Ascending aorta (tissue), 2 donors: Measurements from ENCODE around the gene ZFYVE28. TPM values are rescaled to one million over a fixed set of nuclear protein-coding genes. Genes with fewer than 3 reads are reported as not detected.

Experiments
- DNase-seq, 2 donors: peaks; one replicate each; pipeline ENCODE4 v3.0.0-alpha.2; 2019; ENCODE audit warnings: low spot score in 2 of 2
- H3K27ac ChIP-seq, 2 donors: fragments of 200-600 bp; sonication (generic); one replicate each; pipeline ENCODE4 v1.5.1; 2016 to 2017; ENCODE audit warnings: mild to moderate bottlenecking in 1 of 2
- H3K27me3 ChIP-seq: fragments of 200-600 bp; sonication (generic); one replicate; pipeline ENCODE4 v1.5.1; 2017
- H3K36me3 ChIP-seq, 2 donors: fragments of 200-600 bp; sonication (generic); one replicate each; pipeline ENCODE4 v1.5.1; 2016
- H3K4me1 ChIP-seq, 2 donors: fragments of 200-600 bp; sonication (generic); one replicate each; pipeline ENCODE4 v1.5.1; 2016 to 2017; ENCODE audit warnings: mild to moderate bottlenecking in 1 of 2
- H3K4me3 ChIP-seq, 2 donors: fragments of 200-600 bp; sonication (generic); one replicate each; pipeline ENCODE4 v1.5.1; 2016 to 2017; ENCODE audit warnings: mild to moderate bottlenecking in 1 of 2
- H3K9me3 ChIP-seq, 2 donors: fragments of 200-600 bp; sonication (generic); one replicate each; pipeline ENCODE4 v1.5.1; 2016
- CTCF ChIP-seq, 3 experiments: fragments of 200-600 bp in 2 of 3; fragments of 450-650 bp in 1 of 3; sonication (generic) in 2 of 3; IDR thresholded peaks; one replicate each; pipeline ENCODE4 v1.5.1; 2016 to 2019; ENCODE audit warnings: antibody characterized with exemption in 3 of 3, mild to moderate bottlenecking in 1 of 3, moderate library complexity in 1 of 3
- intact Hi-C: fragments of 100-400 bp; cut with DNase I; formaldehyde crosslinking; loops from one replicate; pipeline ENCODE4 v1.15.1; 2023
- total RNA-seq: library from RNA; depleted of rRNA; stranded (reverse); fragments of >200 nt; gene quantifications from one replicate; pipeline ENCODE4 v1.1.0, GENCODE V29; 2016

The ZFYVE28 gene
- total RNA-seq, 1 donor from 2014 or later = 12.3 TPM

DNA sequence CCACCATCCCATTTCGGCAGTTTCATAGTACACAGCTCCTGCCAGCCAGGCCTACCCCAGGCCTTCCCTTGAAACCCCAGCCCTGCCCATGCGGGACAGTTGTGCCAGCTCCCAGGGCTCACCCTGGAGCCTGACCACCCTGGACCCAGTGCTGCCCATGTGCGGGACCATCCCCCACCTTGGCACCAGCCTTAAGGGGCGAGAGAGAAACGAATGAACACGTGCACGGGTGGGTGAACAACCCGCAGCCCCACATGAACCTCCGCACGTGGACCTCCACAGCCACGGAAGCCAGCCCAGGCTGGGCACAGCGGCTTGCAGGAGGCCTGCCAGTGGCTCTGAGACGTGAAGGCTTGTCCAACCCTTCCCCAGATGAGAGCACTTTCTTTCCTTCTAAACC, 80.5 kb downstream of the ZFYVE28 start:
- intact Hi-C loops = no loop called here
- no peak for TF ChIP-seq CTCF (IDR thresholded peaks at IDR 0.05)
- no peaks in the 10 kb centered on the region for H3K4me1 ChIP-seq
- peaks cover 0 to 5% of the 10 kb centered on the region in 2 donors for H3K36me3 ChIP-seq
- no peaks in the 10 kb centered on the region for H3K9me3 ChIP-seq
- no peak overlapping the region for H3K27ac ChIP-seq
- DNase-seq = no peak
- H3K27me3 ChIP-seq = no peaks in the 10 kb centered on the region
- H3K4me3 ChIP-seq = no peak overlapping the region

DNA sequence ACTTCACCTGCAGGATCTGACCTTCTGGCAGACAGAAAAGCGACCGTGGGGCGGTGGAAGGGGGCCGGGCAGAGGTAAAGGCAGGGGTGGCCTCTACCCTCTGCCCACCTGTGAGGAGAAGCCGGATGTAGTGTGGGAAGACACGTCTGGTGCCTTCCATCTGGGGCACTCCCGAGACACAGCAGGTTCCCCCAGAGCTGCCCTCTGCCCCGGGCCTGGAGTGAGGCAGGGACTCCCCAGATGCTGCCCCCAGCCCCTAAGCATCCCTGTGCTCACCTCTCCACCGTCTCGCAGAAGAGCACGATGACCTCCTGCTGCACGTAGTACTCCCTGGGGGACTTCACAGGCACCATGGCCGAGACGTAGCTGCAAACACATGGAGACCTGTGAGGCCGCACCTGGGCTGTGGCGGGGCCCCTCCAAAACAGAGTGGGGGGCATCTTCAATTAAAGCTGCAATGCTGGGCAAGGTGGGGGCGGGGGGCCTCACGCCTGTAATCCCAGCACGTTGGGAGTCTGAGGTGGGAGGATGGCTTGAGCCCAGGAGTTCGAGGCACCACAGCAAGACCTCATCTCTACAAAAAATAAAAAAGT, 81.2 kb downstream of the ZFYVE28 start:
- Histone ChIP-seq H3K4me3 (no peak overlapping the region), H3K36me3 (peaks cover 0 to 5% of the 10 kb centered on the region in 2 donors), H3K27ac (no peak overlapping the region), H3K27me3 (no peaks in the 10 kb centered on the region), H3K9me3 (no peaks in the 10 kb centered on the region), H3K4me1 (no peaks in the 10 kb centered on the region)
- TF ChIP-seq CTCF (IDR thresholded peaks at IDR 0.05) = no peak
- DNase-seq = no peak
- intact Hi-C loops = no loop called here

DNA sequence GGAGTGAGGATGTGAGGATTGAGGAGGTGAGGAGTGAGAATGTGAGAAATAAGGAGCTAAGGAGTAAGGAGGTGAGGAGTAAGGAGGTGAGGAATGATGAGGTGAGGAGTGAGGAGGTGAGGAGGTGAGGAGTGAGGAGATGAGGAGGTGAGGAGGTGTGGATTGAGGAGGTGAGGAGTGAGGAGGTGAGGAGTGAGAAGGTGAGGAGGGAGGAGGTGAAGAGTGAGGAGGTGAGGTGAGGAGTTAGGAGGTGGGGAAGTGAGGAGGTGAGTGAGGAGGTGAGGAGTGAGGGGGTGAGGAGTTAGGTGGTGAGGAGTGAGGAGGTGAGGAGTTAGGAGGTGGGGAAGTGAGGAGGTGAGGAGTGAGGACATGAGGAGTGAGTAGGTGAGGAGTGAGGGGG, 81.8 kb downstream of the ZFYVE28 start:
- H3K27ac ChIP-seq = no peak overlapping the region
- H3K4me1 ChIP-seq = no peaks in the 10 kb centered on the region
- intact Hi-C loops = no loop called here
- H3K27me3 ChIP-seq = no peaks in the 10 kb centered on the region
- H3K36me3 ChIP-seq = peaks cover 0 to 5% of the 10 kb centered on the region in 2 donors
- no peak overlapping the region for H3K4me3 ChIP-seq
- TF ChIP-seq CTCF (IDR thresholded peaks at IDR 0.05) = no peak
- no peak for DNase-seq
- H3K9me3 ChIP-seq = no peaks in the 10 kb centered on the region

DNA sequence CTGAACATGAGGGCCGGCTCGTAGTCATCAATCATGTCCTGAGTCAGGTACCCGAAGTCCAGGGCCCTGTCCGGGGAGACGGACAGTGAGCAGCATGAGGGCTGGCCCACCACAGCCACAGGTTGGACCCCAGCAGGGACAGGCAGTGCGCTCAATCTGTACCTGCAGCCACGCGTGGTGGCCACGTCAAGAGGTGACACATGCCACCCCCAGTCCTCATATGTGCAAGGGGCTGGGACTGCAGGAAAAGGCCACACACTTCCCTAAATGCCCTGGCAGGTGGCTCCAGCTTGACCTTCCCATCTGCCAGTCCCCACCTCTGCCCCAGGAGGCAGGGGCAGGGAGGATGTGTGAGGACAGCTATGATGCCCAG, 82.7 kb downstream of the ZFYVE28 start:
- intact Hi-C loops = no loop called here
- no peaks in the 10 kb centered on the region for H3K4me1 ChIP-seq
- H3K4me3 ChIP-seq = no peak overlapping the region
- H3K27ac ChIP-seq = no peak overlapping the region
- no peak for DNase-seq
- TF ChIP-seq CTCF (IDR thresholded peaks at IDR 0.05) = no peak
- H3K36me3 ChIP-seq = peaks cover 0 to 2% of the 10 kb centered on the region in 2 donors
- H3K27me3 ChIP-seq = no peaks in the 10 kb centered on the region
- no peaks in the 10 kb centered on the region for H3K9me3 ChIP-seq

- H3K27me3 ChIP-seq = no peaks in the 10 kb centered on the region
- TF ChIP-seq CTCF (IDR thresholded peaks at IDR 0.05) = no peak
- no peak overlapping the region for H3K4me3 ChIP-seq
- H3K36me3 ChIP-seq = peaks cover 0 to 2% of the 10 kb centered on the region in 2 donors
- H3K4me1 ChIP-seq = no peaks in the 10 kb centered on the region
- no peak overlapping the region for H3K27ac ChIP-seq
- no peaks in the 10 kb centered on the region for H3K9me3 ChIP-seq
- intact Hi-C loops = no loop called here
- peak in 1 of 2 donors; percentile 60 for DNase-seq
Observed at GRCh38 chr4:2334826-2335728, 83.4 kb downstream of the ZFYVE28 start.
